GM10248 (cell line): ENCODE results near the gene EXO1.

Source experiments
- CTCF ChIA-PET: fragments of 300-600 bp; sonication (Branson Sonifier 250); formaldehyde crosslinking; extraction: SDS; loops from one replicate; lab custom pipeline; 2021; ENCODE audit warnings: antibody characterized with exemption; lab: Yijun Ruan, JAX
- POLR2A ChIA-PET: fragments of 350-650 bp; sonication (Branson Sonifier 250); formaldehyde crosslinking; extraction: SDS; loops from one replicate; lab custom pipeline; 2020; ENCODE audit warnings: antibody characterized with exemption; lab: Yijun Ruan, JAX
- DNase-seq: peaks from one replicate; pipeline ENCODE4 v3.0.0; 2012; ENCODE audit errors: extremely low spot score
- TF ChIP-seq, protein P1 (sequence below): IDR thresholded peaks from 2 replicates; pipeline ENCODE4 v1.5.1; 2012; ENCODE audit warnings: mild to moderate bottlenecking, low read depth; ENCODE audit errors: extremely low read depth, missing control alignments, control extremely low read depth

EXO1 gene

DNA sequence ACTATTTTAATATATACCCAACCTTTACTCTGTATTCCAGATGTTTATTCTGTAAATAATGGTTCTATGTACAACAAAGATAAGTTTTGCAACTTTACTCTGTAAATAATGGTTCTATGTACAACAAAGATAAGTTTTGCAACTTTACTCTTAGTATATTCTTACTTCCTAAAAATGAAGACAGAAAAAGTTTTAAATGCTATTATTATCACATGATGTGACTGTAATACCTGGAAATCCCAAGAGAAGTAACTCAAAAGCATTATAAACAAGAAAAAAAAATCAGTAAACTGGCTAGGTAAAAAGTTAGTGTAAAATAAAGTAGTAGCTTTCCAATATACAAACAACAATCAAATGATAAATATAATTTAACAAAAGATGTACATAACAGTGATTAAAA lies 18.5 kb upstream of the EXO1 start:
- POLR2A ChIA-PET, result no interaction called here
- TF ChIP-seq, protein P1, sequence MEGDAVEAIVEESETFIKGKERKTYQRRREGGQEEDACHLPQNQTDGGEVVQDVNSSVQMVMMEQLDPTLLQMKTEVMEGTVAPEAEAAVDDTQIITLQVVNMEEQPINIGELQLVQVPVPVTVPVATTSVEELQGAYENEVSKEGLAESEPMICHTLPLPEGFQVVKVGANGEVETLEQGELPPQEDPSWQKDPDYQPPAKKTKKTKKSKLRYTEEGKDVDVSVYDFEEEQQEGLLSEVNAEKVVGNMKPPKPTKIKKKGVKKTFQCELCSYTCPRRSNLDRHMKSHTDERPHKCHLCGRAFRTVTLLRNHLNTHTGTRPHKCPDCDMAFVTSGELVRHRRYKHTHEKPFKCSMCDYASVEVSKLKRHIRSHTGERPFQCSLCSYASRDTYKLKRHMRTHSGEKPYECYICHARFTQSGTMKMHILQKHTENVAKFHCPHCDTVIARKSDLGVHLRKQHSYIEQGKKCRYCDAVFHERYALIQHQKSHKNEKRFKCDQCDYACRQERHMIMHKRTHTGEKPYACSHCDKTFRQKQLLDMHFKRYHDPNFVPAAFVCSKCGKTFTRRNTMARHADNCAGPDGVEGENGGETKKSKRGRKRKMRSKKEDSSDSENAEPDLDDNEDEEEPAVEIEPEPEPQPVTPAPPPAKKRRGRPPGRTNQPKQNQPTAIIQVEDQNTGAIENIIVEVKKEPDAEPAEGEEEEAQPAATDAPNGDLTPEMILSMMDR, result no peak
- no peak for DNase-seq
- CTCF ChIA-PET, result no interaction called here

DNA sequence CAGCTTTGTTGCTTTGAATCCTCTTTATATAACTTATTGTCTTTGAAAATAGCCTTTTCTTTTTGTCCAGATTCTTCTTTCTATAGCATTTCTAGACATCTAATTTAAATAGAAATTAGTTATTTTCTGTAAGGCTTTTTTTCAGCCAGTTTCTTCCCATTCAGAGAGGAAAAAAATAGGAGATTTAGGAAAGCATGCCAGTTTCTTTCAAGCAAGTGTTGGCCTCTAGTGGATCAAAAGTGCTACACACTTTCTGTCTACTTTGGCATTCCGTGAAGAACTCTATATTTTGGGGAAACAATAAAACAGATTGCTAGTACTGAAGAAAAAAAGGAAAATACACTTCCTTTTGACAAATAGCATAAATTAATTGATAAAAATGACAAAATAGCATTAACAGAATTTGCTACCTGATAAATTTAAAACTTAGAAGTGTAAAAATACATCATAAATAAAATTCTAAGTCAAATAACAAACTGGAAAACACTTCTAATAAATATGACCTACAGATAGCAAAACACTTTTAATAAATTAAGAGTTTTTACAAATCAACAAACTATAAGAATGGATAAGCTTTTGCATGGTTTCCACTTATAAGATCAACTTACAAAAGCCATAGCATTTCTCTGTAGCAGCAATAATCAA lies 13.1 kb upstream of the EXO1 start:
- POLR2A ChIA-PET, result no interaction called here
- DNase-seq, result no peak
- TF ChIP-seq, protein P1, result peak; percentile 41
- CTCF ChIA-PET, result interaction anchor here (0.9 to 1.0 kb wide), 2 partner anchors 224 to 299 kb away, joined by 3 read pairs; no protein-coding TSS in a partner anchor

DNA sequence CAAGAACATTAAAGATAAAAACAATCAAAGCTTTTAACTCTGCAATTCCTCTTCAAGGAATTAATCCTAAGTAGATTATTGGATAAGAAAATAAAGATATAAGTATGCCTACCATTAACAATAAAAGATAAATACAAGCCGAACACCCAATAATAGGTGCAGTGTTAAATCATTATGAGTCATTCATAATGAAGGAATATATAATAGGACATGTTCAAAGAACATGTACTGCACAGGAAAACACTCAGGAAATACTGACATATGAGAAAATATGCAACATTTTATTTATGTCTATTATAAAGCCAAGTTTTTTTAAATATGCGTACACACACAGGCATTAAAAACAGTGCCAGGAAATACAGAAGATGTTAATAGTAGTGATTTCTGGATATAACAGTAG lies 11.1 kb upstream of the EXO1 start:
- no peak for DNase-seq
- TF ChIP-seq, protein P1, result no peak
- CTCF ChIA-PET, result no interaction called here
- POLR2A ChIA-PET, result no interaction called here

DNA sequence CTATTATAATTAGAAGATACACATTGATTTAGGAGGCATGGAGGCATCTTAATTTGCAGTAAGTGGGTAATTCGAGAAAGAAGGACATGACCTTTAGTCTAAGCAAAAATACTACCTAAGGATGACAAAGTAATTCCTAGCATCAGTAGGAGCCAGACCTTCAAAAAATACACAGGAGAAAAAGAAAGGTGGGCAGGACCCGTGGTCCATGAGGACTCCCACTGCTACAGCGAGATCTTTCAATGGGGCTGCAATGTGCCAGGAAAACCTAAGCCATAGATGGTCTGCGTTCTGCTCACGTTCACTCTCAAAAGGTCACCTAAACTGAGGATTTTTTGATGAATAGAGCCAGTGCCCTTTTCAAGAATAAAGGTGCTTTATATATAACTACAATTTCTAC lies 10.6 kb upstream of the EXO1 start:
- POLR2A ChIA-PET, result no interaction called here
- no peak for DNase-seq
- TF ChIP-seq, protein P1, result no peak
- CTCF ChIA-PET, result interaction anchor here (1.1 to 2.7 kb wide), 3 partner anchors 10 to 226 kb away, joined by 3 to 10 read pairs (median 8); partner anchors contain the start of gene EXO1

DNA sequence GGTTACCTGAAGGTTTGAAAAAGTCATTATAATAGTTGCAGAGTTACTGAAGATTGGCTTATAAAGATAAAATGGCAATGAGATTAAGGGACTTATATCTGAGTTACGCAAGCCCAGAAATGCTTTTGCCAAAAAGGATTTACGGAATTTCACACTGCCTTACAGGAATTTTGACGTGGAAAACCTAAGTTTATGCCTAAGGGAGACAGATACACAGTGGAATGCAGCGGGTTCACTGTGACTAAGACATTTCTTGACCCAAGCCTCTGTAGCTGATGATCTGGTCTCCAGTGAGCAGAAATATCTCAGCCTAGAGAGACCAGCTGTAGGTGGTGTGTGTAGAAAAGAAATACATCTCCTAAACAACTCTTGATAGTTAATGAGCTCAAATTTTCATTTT lies 10.1 kb upstream of the EXO1 start:
- DNase-seq, result no peak
- POLR2A ChIA-PET, result no interaction called here
- CTCF ChIA-PET, result interaction anchor here (1.1 to 2.7 kb wide), 3 partner anchors 9 to 227 kb away, joined by 3 to 10 read pairs (median 8); partner anchors contain the start of gene EXO1

DNA sequence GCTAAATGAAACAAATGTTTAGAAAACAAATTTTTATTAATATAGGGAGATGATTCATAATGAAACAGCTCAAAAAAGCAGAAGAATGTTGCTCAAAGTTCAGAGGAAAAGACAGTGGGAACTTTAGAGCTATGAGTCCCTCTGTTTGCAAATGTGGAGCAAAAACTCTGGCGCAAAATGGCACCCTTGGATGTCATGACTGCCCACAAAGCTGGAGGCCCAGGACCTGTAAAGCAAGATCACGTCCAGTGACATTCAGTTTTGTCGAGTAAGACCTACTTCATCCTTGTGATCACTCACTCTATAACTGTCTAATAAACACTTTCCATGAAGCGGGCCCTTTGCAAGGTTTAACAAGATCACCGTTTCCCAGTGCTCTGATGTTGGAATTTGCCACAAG lies 9.1 kb upstream of the EXO1 start:
- DNase-seq, result no peak
- CTCF ChIA-PET, result interaction anchor here (1.4 to 2.7 kb wide), 2 partner anchors 8 to 228 kb away, joined by 8 to 10 read pairs; partner anchors contain the start of gene EXO1
- POLR2A ChIA-PET, result no interaction called here
- TF ChIP-seq, protein P1, result no peak

More for the DNA sequence above, 10.1 kb upstream of the EXO1 start:
- TF ChIP-seq, protein P1, result no peak
